Retinal pigment epithelial cell (primary cell): ENCODE results near the gene AP3D1.
A peak's percentile ranks its signal among the peaks of the same experiment; 100 is the strongest.

Experiments
- DNase-seq: peaks from one replicate; pipeline ENCODE4 v3.0.0-alpha.2; 2010; ENCODE audit warnings: low read depth
- H3K4me3 ChIP-seq: 2 replicates; pipeline ENCODE4 v1.5.1; 2011; ENCODE audit warnings: mild to moderate bottlenecking, low read length, control low read depth, moderate library complexity
- CTCF ChIP-seq: conservative IDR thresholded peaks from 2 replicates; pipeline ENCODE4 v1.5.1; 2011; ENCODE audit warnings: low read depth, low read length, control low read depth, inconsistent platforms

AP3D1 gene

GRCh38 chr19:2112516-2113320 lies 38.6 kb downstream of the AP3D1 start:
- TF ChIP-seq CTCF = no peak
- no peak for DNase-seq
- H3K4me3 ChIP-seq = no peak overlapping the region

- no peak overlapping the region for H3K4me3 ChIP-seq
- TF ChIP-seq CTCF = no peak
- no peak for DNase-seq
Observed at GRCh38 chr19:2111886-2112285, 39.5 kb downstream of the AP3D1 start.

GRCh38 chr19:2111425-2111824 lies 39.9 kb downstream of the AP3D1 start:
- TF ChIP-seq CTCF = no peak
- no peak for DNase-seq
- no peak overlapping the region for H3K4me3 ChIP-seq

- no peak overlapping the region for H3K4me3 ChIP-seq
- TF ChIP-seq CTCF = peak; percentile 27
- DNase-seq = no peak
Observed at GRCh38 chr19:2110822-2111221, 40.5 kb downstream of the AP3D1 start.

GRCh38 chr19:2109046-2109864 lies 42.1 kb downstream of the AP3D1 start:
- DNase-seq = no peak
- TF ChIP-seq CTCF = no peak
- no peak overlapping the region for H3K4me3 ChIP-seq

GRCh38 chr19:2108251-2109016 lies 42.9 kb downstream of the AP3D1 start:
- DNase-seq = no peak
- no peak for TF ChIP-seq CTCF
- no peak overlapping the region for H3K4me3 ChIP-seq
